ENCODE measurements around the gene MIR17HG.

DNA sequence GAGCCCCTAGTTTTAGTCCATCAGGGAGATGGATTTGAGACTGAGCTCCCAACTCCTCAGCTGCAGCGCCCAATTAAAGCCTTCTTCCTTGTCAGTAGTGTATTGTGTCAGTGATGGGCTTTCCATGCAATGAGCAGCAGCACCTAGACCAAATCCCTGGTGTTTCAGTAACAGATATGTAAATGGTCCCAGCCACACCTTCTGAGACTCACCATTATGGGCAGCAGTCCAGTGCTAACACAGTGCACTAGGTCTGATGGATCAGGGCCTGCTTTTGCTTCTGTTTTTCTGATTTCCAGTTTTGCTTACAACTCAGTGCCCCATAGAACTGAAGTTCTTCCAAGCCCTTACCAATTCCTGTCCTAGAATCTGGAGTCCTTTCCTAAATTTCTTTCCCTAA lies 41.8 kb upstream of the MIR17HG start:
- TF ChIP-seq, protein P1, sequence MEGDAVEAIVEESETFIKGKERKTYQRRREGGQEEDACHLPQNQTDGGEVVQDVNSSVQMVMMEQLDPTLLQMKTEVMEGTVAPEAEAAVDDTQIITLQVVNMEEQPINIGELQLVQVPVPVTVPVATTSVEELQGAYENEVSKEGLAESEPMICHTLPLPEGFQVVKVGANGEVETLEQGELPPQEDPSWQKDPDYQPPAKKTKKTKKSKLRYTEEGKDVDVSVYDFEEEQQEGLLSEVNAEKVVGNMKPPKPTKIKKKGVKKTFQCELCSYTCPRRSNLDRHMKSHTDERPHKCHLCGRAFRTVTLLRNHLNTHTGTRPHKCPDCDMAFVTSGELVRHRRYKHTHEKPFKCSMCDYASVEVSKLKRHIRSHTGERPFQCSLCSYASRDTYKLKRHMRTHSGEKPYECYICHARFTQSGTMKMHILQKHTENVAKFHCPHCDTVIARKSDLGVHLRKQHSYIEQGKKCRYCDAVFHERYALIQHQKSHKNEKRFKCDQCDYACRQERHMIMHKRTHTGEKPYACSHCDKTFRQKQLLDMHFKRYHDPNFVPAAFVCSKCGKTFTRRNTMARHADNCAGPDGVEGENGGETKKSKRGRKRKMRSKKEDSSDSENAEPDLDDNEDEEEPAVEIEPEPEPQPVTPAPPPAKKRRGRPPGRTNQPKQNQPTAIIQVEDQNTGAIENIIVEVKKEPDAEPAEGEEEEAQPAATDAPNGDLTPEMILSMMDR (IDR thresholded peaks at IDR 0.05 in 4 of 5, conservative IDR thresholded peaks at IDR 0.05 in 1 of 5): no peak
- no peak for TF ChIP-seq POLR2A (IDR thresholded peaks at IDR 0.05)
